ENCODE results near the gene TMEM69.
A peak's percentile ranks its signal among the peaks of the same experiment; 100 is the strongest.
"Not testable (repeated sequence)": the region's sequence is repeated elsewhere in the genome, so short reads cannot be mapped to it uniquely, and the experiment has no call there.

TMEM69 gene, protein sequence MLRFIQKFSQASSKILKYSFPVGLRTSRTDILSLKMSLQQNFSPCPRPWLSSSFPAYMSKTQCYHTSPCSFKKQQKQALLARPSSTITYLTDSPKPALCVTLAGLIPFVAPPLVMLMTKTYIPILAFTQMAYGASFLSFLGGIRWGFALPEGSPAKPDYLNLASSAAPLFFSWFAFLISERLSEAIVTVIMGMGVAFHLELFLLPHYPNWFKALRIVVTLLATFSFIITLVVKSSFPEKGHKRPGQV

DNA sequence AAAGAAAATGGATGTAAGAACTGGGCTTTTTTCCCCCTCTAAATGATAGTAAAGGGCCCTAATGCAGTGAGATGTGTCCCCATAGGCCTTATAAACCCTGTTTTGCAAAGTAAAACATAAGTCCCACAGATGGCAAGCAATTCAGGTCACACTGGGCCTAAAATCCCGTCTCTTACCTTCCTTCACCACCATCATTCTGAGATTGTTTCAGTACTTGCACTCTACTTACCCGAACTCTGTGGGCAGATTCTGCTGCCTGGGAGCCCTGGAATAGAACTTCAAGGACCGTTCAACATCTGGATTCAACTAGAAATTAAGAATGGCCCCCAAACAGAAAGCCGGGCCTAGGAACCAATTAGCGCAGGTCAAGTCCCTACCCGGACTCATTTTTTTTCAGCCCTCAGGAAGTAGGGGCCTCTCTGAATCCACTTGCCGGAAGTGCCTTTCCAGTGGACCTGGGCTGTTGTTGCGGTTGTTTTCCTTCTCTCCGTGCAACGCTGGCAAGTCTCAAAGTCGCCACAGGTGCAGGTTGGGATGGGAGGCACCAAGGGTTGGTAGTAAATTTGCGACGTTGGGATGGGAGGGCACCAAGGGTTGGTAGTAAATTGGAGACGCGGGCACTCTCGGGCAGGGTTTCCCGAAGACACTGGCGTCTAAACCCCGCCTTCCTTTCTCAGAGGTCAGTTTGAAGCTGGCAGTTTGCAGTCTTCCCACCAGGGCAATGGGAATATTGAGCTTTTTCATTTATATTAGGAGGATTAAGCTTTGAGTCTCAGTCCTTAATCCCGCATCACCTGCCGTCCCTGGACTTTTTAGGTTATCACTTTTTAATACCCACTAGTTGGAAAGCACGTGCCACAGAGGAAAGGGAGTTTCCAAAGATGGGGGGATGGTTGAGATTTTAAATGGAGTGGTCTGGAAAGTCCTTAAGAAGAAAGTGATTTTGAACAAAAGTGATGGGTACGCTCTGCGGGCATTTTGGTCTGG, at the start of gene TMEM69:
Gene TMEM69, plus strand, starts transcription at position 428 of the 987 bp plus-strand sequence. CDS start 2,888 bp downstream, outside the sequence.
- peak; percentile 83 for DNase-seq (ENCODE audit: low spot score)

- DNase-seq (ENCODE audit: low spot score): no peak
Observed at GRCh38 chr1:45640293-45640692, 47.7 kb upstream of the TMEM69 start.

DNA sequence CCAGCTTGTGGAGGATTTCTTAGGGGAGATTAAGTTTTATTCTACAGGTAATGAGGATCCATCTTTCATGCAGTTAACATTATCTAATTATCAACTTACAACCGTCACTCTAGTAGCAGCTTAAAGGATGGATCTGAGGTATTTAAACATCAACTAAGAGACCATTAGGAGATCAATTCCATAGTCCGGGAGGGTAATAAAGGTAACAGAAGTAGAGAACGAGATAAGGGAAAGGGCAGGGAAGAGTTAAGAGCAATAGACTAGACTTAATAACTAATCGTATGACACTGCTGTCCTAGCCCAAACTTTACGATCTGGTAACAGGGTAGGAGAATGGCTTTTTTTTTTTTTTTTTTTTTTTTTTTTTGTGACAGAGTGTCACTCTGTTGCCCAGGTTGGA, 44.7 kb upstream of the TMEM69 start:
- DNase-seq (ENCODE audit: low spot score): no peak

DNA sequence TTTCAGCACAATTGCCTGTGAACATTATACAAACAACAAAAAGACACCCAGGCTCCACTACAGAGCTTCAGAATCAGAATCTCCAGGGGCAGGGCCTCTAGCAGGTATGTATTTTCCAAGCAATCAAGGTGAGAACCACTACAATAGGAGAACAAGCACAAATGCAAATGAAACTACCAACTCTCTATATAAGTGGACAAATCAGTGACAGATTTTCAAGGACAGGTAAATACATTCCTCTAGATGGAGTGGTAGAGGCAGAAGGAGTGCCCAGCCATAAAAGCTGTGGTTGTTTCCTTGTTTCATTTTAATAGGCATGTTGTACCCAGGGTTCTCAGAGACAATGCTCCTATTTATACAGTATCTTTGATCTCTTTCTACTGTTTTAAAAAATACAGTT, 44.0 kb upstream of the TMEM69 start:
- no peak for DNase-seq (ENCODE audit: low spot score)

DNA sequence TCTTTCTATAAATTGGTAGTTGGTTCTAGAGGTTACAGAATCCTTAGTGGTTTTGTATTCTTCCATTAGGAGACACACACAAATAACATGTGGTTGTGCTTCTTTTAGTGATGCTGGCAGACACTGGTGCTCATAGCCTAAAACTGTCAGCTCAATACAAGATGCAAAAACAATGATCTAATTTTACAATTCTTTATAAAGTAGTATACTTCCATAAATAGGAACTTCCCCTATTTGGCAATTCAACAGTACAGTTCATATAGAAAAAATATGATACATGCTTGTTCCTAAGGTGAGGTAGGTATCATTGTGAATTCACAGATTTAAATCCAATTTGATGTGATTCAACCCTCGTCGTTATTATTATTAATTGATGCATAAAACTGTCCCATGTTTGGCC, 43.3 kb upstream of the TMEM69 start:
- no peak for DNase-seq (ENCODE audit: low spot score)

DNA sequence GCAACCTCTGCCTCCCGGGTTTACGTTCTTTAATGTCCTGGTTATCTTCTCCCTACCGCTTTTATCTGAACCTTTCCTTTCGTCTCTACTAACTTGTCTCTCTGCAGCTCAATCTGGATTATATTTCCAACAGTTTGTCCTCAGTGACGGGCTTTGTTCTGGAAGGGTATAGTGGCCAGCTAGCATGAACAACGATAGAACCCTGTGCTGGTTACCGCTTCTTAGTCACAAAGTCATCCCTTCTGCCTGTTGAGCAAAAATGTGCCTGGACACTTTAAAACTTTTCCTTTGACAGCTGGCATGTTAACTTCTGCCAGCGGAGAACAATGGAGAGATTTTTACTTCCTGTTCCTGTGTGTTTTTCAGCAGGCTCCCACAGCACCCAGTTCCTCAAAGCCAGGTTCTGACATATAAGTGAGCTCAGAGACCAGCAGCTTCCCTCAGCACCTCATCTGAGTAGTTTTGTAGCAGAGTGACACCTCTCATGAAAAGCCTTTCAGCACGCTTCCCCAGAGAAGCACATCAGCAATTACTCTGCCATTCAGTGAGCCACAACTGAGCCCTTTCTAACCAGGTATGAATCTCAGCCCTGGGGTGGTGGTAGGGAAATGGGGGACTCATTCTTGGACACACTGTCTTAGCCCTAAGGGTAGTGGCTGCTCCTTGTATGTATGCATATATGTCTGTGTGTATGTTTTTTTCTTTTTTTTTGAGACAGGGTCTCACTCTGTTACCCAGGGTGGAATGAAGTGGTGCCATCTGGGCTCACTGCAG, 40.5 kb upstream of the TMEM69 start:
- no peak for DNase-seq (ENCODE audit: low spot score)

DNA sequence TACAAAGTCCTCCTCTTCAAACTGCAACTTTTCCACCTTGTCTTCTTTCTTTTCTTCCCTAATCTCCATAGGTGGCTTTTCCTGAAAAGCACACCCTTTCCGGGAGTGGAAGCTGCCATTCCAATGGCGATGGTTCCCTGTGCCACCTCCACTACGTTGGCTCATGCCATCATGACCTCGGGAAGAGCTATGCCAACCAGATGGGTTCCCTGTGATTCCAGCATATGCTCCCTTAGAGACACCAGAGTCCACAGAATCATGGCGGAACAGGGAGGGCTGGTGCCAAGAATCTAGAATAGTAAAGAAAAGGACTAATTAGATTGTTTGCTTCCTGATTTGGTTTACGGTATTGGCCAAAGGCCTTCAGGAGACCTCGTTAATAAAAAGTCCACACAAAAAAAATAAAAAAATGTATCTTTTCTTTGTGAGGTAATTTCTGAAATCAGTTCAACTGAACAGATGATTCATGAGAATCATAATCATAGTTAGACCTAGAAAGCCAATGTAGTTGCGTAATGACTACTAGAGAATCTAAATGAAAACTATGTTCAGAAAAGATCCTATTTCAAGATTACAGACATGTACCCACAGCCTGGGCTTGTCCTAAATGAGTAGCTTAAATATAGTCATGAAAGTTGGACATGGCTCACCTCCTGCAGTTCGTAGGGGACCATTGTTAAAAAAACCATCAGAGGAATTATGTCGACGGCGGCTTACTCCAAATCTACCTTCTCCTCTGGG, 33.3 kb upstream of the TMEM69 start:
- DNase-seq (ENCODE audit: low spot score): no peak

DNA sequence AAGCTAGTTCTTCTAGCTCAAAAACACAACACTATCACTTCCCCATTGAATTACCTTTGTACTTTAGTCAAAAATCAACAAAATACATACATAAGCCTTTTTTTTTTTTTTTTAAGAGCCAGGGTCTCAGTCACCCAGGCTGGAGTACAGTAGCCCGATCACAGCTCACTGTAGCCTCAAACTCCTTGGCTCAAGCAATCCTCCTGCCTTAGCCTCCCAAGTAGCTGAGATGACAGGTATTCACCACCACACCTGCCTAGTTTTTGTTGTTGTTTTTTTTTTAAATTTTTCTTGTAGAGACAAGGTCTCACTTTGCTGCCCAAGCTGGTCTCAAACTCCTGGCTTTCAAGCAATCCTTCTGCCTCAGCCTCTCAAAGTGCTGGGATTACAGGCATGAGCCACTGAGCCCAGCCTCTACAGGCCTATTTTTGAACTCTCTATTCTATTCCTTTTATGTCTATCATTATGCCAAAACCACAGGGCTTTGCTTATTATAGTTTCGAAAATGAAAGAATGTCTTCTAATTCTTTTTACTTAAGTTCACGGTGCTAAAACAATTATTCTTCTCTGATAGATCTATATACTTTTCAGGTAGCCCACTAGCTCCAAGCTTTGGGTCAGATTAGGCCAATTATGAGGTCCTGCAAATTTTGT, 31.3 kb upstream of the TMEM69 start:
- DNase-seq (ENCODE audit: low spot score): no peak

DNA sequence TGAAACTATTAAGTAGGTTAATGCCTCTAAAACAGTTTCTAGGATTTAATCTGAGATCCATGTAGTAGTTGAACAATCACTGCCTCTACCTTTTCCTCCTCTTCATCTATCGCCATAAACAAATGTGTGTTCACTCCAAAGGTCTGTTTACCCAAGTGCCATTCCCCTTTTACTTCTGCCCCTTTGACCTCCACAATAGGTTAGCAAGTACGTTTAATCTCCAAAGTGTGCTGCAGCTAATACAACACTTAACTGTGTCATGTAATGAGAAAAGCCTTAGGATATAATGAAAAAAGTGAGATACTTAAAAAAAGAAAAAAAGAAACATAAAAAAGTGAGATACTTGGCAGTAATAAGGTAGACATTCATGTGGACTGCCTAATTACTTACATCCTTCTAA, 29.8 kb upstream of the TMEM69 start:
- DNase-seq (ENCODE audit: low spot score): no peak

- no peak for DNase-seq (ENCODE audit: low spot score)
Observed at GRCh38 chr1:45659222-45659621, 28.8 kb upstream of the TMEM69 start.

GRCh38 chr1:45660336-45660735, 27.6 kb upstream of the TMEM69 start:
- no peak for DNase-seq (ENCODE audit: low spot score)

DNA sequence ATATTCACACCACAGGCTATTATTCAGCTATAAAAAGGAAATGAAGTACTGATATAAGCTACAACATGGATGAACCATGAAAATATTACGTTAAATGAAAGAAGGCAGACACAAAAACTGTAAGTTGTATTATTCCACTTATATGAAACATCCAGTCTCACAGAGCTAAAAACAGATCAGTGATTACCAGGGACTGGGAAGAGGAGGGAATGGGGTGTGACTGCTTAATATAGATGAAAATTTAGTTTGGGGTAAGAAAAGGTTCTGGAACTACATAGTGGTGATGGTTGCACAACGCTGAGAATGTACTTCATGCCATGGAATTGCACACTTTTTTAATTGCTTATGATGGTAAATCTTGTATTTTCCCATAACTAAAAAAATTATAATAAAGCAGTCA, 21.1 kb upstream of the TMEM69 start:
- no peak for DNase-seq (ENCODE audit: low spot score)

DNA sequence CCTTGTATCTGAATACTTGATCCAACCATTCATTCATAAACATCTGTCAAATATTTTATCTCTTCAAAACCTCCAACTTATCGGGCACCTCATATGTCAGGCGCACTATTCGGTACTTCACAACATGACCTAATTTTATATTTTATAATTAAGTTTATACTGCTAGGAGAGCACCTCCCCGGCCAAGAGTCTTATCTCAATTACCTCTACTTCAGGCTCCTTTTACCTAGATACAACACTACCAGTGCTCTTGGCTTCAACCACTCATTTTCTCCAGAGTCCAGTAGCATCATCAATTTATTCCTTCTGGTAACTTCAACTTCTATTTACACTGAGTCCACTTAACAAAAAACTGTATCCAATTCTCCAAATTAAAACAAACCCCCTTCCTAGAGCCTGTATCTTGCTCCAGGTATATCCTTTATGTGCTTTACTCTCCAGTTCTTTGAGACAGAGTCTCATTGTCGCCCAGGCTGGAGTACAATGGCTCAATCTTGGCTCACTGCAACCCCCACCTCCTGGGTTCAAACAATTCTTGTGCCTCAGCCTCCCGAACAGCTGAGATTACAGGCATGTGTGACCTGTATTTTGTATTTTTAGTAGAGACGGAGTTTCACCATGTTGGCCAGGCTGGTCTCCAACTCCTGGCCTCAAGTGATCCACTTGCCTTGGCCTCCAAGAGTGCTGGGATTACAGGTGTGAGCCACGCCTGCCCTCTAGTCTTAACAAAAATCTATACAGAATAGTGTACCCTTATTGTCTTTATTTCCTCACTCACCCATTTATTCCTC, 20.5 kb upstream of the TMEM69 start:
- DNase-seq (ENCODE audit: low spot score): no peak

GRCh38 chr1:45668526-45668925, 19.5 kb upstream of the TMEM69 start:
- DNase-seq (ENCODE audit: low spot score): no peak

GRCh38 chr1:45669379-45669778, 18.6 kb upstream of the TMEM69 start:
- peak; percentile 10 for DNase-seq (ENCODE audit: low spot score)

GRCh38 chr1:45669859-45670655, 17.9 kb upstream of the TMEM69 start:
- DNase-seq (ENCODE audit: low spot score): no peak

- DNase-seq (ENCODE audit: low spot score): no peak
Observed at GRCh38 chr1:45673956-45674355, 14.0 kb upstream of the TMEM69 start.

DNA sequence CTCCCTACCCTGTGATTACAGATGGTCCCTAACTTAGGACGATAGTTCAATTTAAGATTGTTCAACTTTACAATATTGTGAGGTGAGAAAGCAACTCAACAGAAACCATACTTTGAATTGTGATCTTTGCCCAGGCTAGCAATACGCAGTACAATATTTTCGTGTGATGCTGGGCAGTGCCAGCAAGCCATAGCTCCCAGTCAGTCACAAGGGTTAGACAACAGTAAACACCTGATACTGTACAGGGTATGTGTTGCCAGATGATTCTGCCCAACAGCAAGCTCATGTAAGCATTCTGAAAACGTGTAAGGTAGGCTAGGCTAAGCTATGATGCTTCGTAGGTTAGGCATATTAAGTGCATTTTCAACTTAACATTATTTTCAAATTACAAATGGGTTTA, 13.5 kb upstream of the TMEM69 start:
- DNase-seq (ENCODE audit: low spot score): no peak

- not testable (repeated sequence) for DNase-seq (ENCODE audit: low spot score)
Observed at GRCh38 chr1:45676553-45676952, 11.4 kb upstream of the TMEM69 start.
